Panc1 (cell line): Measurements from ENCODE around the gene PBOV1. TPM values are rescaled to one million over a fixed set of nuclear protein-coding genes. Genes with fewer than 3 reads are reported as not detected.

Experiments
- ATAC-seq: fragments of 200-7000 bp; cut with Tn5 transposase; 2 replicates; pipeline ENCODE4 v1.9.1; 2020; ENCODE audit warnings: mild to moderate bottlenecking, moderate library complexity
- BruUV-seq: library from RNA; stranded (reverse); fragments of 400-500 nt; replicated peaks from 2 replicates; lab custom pipeline; 2021; lab: Mats Ljungman, UMichigan
- CTCF ChIA-PET: fragments of 300-600 bp; sonication (Branson Sonifier 250); formaldehyde crosslinking; loops from one replicate; lab custom pipeline; 2022; ENCODE audit warnings: antibody characterized with exemption; lab: Charles Lee
- POLR2A ChIA-PET: fragments of 300-600 bp; sonication (Branson Sonifier 250); formaldehyde crosslinking; loops from one replicate; lab custom pipeline; 2022; ENCODE audit warnings: antibody characterized with exemption; lab: Charles Lee
- DNase-seq: peaks from one replicate; pipeline ENCODE4 v3.0.0-alpha.2; 2010; ENCODE audit warnings: low read depth, low spot score
- H3K27ac ChIP-seq: 2 replicates; pipeline ENCODE4 v1.5.1; 2011; ENCODE audit warnings: mild to moderate bottlenecking, low read length, inconsistent platforms
- H3K27me3 ChIP-seq: fragments of 200-500 bp; sonication (Bioruptor generic); 2 replicates; pipeline ENCODE4 v1.6.0; 2014; ENCODE audit warnings: low read length, inconsistent platforms; ENCODE audit not compliant: control insufficient read depth, insufficient read depth
- H3K36me3 ChIP-seq: fragments of 200-500 bp; sonication (Bioruptor generic); 2 replicates; pipeline ENCODE4 v1.5.1; 2014; ENCODE audit warnings: inconsistent platforms, mild to moderate bottlenecking, low read length, moderate library complexity; ENCODE audit not compliant: control insufficient read depth, insufficient read depth
- H3K4me1 ChIP-seq: 2 replicates; pipeline ENCODE4 v1.5.1; 2011; ENCODE audit warnings: inconsistent platforms, mild to moderate bottlenecking, low read length, moderate library complexity; ENCODE audit not compliant: control insufficient read depth, insufficient read depth
- H3K4me3 ChIP-seq, 2 experiments: 2 replicates each; pipeline ENCODE4 v1.5.1; 2011 to 2012; ENCODE audit warnings: low read depth in 2 of 2, low read length in 2 of 2, mild to moderate bottlenecking in 2 of 2, inconsistent platforms in 1 of 2, moderate library complexity in 1 of 2
- H3K9me3 ChIP-seq: fragments of 200-500 bp; sonication (Bioruptor generic); 2 replicates; pipeline ENCODE4 v1.5.1; 2014; ENCODE audit warnings: low read depth, mild to moderate bottlenecking, inconsistent platforms, low read length, moderate library complexity; ENCODE audit not compliant: control insufficient read depth, insufficient read depth
- SIN3A ChIP-seq: IDR thresholded peaks from 2 replicates; pipeline ENCODE4 v1.6.1; 2012; ENCODE audit warnings: low read depth, mild to moderate bottlenecking, low read length, moderate library complexity, borderline replicate concordance; ENCODE audit not compliant: insufficient read depth
- TCF7L2 ChIP-seq: IDR thresholded peaks from 2 replicates; pipeline ENCODE4 v1.6.1; 2011; ENCODE audit warnings: mild to moderate bottlenecking, low read depth, low read length, inconsistent platforms
- in situ Hi-C: cut with HindIII; loops from 2 replicates; pipeline ENCODE4 v1.10.0; 2016; ENCODE audit warnings: low sequenced_read_pairs, low pct_unique_long_range_greater_than_20kb
- intact Hi-C: fragments of 100-400 bp; cut with micrococcal nuclease; formaldehyde crosslinking; loops from one replicate; pipeline ENCODE4 v1.10.0; 2022; ENCODE audit not compliant: unreplicated experiment
- total RNA-seq: library from RNA; stranded (reverse); gene quantifications from one replicate; pipeline ENCODE4 v1.2.1, GENCODE V29; 2021; ENCODE audit not compliant: unreplicated experiment

PBOV1 gene
- total RNA-seq, 1 experiment from 2014 or later: not detected

DNA sequence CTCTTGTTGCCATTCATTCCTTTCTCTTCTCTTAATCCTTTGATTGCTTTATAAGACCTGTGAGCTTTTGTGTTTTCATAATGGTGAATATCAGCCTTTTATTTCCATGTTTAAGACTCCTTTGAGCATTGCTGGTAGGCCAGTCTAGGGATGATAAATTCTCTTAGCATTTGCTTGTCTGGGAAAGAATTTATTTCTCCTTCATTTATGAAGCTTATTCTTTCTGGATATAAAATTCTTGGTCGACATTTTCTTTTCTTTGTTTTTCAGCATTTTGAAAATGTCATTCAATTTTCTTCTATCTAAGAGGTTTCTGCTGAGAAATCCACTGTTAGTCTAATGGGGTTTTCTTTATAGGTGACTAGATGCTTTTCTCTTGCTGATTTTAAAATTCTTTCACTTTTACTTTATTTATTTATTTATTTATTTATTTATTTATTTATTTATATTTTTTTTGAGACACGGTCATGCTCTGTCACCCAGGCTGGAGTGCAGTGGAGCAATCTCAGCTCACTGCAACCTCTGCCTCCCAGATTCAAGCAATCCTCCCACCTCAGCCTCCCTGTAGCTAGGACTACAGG lies 41.5 kb downstream of the PBOV1 start:
- in situ Hi-C loops: no loop called here
- intact Hi-C loops: no loop called here
- Histone ChIP-seq H3K27ac (no peak overlapping the region), H3K9me3 (peaks cover 8% of the 10 kb centered on the region; the same call in 1 of the 2 replicates), H3K27me3 (peaks cover 4% of the 10 kb centered on the region), H3K4me3 (no peak overlapping the region), H3K4me1 (no peaks in the 10 kb centered on the region), H3K36me3 (no peaks in the 10 kb centered on the region)
- ChIA-PET CTCF (no interaction called here), POLR2A (no interaction called here)
- TF ChIP-seq TCF7L2: no peak
- ATAC-seq (no peak), DNase-seq (no peak)
- no TSS peak for BruUV-seq

DNA sequence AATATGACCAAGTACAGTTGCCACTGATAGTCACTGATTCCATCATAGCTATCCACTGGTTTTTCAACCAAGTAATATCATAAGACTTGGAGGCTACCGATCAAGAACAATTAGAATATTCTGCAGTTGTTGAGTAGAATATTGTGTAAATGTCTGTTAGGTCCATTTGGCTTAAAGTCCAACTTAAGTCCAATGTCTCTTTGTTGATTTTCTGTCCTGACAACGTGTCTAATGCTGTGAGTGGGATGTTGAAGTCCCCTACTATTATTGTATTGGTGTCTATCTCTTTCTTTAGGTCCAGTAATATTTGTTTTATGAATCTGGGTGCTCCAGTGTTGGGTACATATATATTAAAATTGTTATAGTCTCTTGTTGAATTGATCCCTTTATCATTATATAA lies 42.7 kb downstream of the PBOV1 start:
- Histone ChIP-seq H3K4me3 (no peak overlapping the region), H3K27me3 (peaks cover 4% of the 10 kb centered on the region), H3K4me1 (no peaks in the 10 kb centered on the region), H3K27ac (no peak overlapping the region), H3K36me3 (no peaks in the 10 kb centered on the region), H3K9me3 (peaks cover 8% of the 10 kb centered on the region; the same call in 1 of the 2 replicates)
- intact Hi-C loops (no loop called here), in situ Hi-C loops (no loop called here)
- no TSS peak for BruUV-seq
- ChIA-PET CTCF (no interaction called here), POLR2A (no interaction called here)
- no peak for DNase-seq
- TF ChIP-seq SIN3A (no peak), TCF7L2 (no peak)
- no peak for ATAC-seq

Other genes starting within 250 kb of the PBOV1 start
- 348 TPM for gene PERP, start 111.1 kb downstream of the PBOV1 start, total RNA-seq
- 1.5 TPM for gene ARFGEF3, start 56.6 kb downstream of the PBOV1 start, total RNA-seq
- not detected for gene SMIM28, start 159.4 kb upstream of the PBOV1 start, total RNA-seq
- gene HEBP2, start 185.7 kb upstream of the PBOV1 start, total RNA-seq: 48.1 TPM